Measurements from ENCODE around the gene RUNX1.

RUNX1 gene

GRCh38 chr21:35088319-35088771 is 39.2 kb upstream of the RUNX1 start:
- TF ChIP-seq CTCF (IDR thresholded peaks at IDR 0.05), result no peak

GRCh38 chr21:35086357-35086756 is 37.3 kb upstream of the RUNX1 start:
- no peak for TF ChIP-seq CTCF (IDR thresholded peaks at IDR 0.05)

GRCh38 chr21:35084869-35085268 is 35.8 kb upstream of the RUNX1 start:
- TF ChIP-seq CTCF (IDR thresholded peaks at IDR 0.05), result no peak

- TF ChIP-seq CTCF (IDR thresholded peaks at IDR 0.05), result no peak
These were observed 34.1 kb upstream of the RUNX1 start for GRCh38 chr21:35083246-35083645.

- TF ChIP-seq CTCF (IDR thresholded peaks at IDR 0.05), result no peak
These were observed 32.8 kb upstream of the RUNX1 start for GRCh38 chr21:35081861-35082260.

- TF ChIP-seq CTCF (IDR thresholded peaks at IDR 0.05), result no peak
These were observed 30.1 kb upstream of the RUNX1 start for GRCh38 chr21:35079181-35079580.

GRCh38 chr21:35077975-35078374 is 28.9 kb upstream of the RUNX1 start:
- no peak for TF ChIP-seq CTCF (IDR thresholded peaks at IDR 0.05)

- no peak for TF ChIP-seq CTCF (IDR thresholded peaks at IDR 0.05)
These were observed 28.4 kb upstream of the RUNX1 start for GRCh38 chr21:35077466-35077865.

All from LNCAP (cell line).